ENCODE data around the gene TIMMDC1. TPM values are rescaled to one million over a fixed set of nuclear protein-coding genes. Genes with fewer than 3 reads are reported as not detected.

The TIMMDC1 gene
- total and polyA plus RNA-seq, 9 of the 15 experiments (the other 6 are each of a cell fraction or from before 2014, with no cell fraction given), result 62.1 to 226 (median 86.6) TPM

GRCh38 chr3:119514637-119515036 lies 16.3 kb downstream of the TIMMDC1 start:
- Histone ChIP-seq H4K20me1 (replicated peaks; ENCODE audit: control insufficient read depth, insufficient read depth, low read length) (no peaks in the 10 kb centered on the region), H3K79me2 (ENCODE audit: control insufficient read depth, insufficient read depth, low read length) (no peaks in the 10 kb centered on the region), H3K27ac (ENCODE audit: extremely low read depth, low read depth, low read length) (no peak overlapping the region), H3K9me1 (ENCODE audit: control insufficient read depth, insufficient read depth, low read length) (no peaks in the 10 kb centered on the region), H3K9me3 (replicated peaks; ENCODE audit: control insufficient read depth, insufficient read depth, low read depth, low read length) (no peaks in the 10 kb centered on the region), H3K4me1 (replicated peaks in 1 of 2; ENCODE audit: control insufficient read depth in 2 of 2, insufficient read depth in 2 of 2, low read length in 2 of 2) (no peaks in the 10 kb centered on the region), H3K27me3 (ENCODE audit: control insufficient read depth in 2 of 2, insufficient read depth in 2 of 2, low read length in 2 of 2) (no peaks in the 10 kb centered on the region), H3K9ac (ENCODE audit: insufficient read depth in 1 of 2, low read depth in 2 of 2, low read length in 2 of 2) (no peak overlapping the region), H3K4me3 (no peak overlapping the region), H3K36me3 (ENCODE audit: control insufficient read depth, insufficient read depth, low read length) (peaks cover 79% of the 10 kb centered on the region; the same call in 2 of the 3 replicates), H3K4me2 (ENCODE audit: insufficient read depth, low read length) (no peak overlapping the region), H2AFZ (ENCODE audit: low read depth, low read length) (no peak overlapping the region)
- intact Hi-C loops (cut with micrococcal nuclease) (no loop called here), in situ Hi-C loops (cut with MboI) (no loop called here)
- DNase-seq (ENCODE audit: extremely low read depth in 1 of 4, low spot score in 3 of 4), result no peak
- BruUV-seq (replicated peaks), result no TSS peak
- POLR2A ChIA-PET, result no interaction called here
- ATAC-seq, result no peak
- CTCF ChIA-PET (ENCODE audit: low intra/inter-chr PET ratio), result no interaction called here
- TF ChIP-seq STAT5A (IDR thresholded peaks at IDR 0.05; ENCODE audit: borderline replicate concordance, low read length) (no peak), ZNF184 (CRISPR knock-in tag; IDR thresholded peaks at IDR 0.05) (no peak), ZNF224 (CRISPR knock-in tag; IDR thresholded peaks at IDR 0.05) (no peak), NFE2 (IDR thresholded peaks at IDR 0.05; ENCODE audit: low read depth) (no peak), PCBP1 (IDR thresholded peaks at IDR 0.05; ENCODE audit: low read depth, low read length, poor library complexity, severe bottlenecking) (no peak), ZNF699 (CRISPR knock-in tag; IDR thresholded peaks at IDR 0.05; ENCODE audit: insufficient replicate concordance) (no peak), TAF1 (IDR thresholded peaks at IDR 0.05; ENCODE audit: control insufficient read depth, extremely low read depth, insufficient read depth, low read length, severe bottlenecking) (no peak), SIN3B (IDR thresholded peaks at IDR 0.05; ENCODE audit: low read depth) (no peak), DNMT1 (IDR thresholded peaks at IDR 0.05) (no peak), ZFPM2 (CRISPR knock-in tag; IDR thresholded peaks at IDR 0.05) (no peak), SNIP1 (IDR thresholded peaks at IDR 0.05; ENCODE audit: low read depth) (no peak), HDAC2 (IDR thresholded peaks at IDR 0.05) (no peak), RUNX1 (IDR thresholded peaks at IDR 0.05; ENCODE audit: low read depth) (no peak)
- TF ChIP-seq, protein P1, sequence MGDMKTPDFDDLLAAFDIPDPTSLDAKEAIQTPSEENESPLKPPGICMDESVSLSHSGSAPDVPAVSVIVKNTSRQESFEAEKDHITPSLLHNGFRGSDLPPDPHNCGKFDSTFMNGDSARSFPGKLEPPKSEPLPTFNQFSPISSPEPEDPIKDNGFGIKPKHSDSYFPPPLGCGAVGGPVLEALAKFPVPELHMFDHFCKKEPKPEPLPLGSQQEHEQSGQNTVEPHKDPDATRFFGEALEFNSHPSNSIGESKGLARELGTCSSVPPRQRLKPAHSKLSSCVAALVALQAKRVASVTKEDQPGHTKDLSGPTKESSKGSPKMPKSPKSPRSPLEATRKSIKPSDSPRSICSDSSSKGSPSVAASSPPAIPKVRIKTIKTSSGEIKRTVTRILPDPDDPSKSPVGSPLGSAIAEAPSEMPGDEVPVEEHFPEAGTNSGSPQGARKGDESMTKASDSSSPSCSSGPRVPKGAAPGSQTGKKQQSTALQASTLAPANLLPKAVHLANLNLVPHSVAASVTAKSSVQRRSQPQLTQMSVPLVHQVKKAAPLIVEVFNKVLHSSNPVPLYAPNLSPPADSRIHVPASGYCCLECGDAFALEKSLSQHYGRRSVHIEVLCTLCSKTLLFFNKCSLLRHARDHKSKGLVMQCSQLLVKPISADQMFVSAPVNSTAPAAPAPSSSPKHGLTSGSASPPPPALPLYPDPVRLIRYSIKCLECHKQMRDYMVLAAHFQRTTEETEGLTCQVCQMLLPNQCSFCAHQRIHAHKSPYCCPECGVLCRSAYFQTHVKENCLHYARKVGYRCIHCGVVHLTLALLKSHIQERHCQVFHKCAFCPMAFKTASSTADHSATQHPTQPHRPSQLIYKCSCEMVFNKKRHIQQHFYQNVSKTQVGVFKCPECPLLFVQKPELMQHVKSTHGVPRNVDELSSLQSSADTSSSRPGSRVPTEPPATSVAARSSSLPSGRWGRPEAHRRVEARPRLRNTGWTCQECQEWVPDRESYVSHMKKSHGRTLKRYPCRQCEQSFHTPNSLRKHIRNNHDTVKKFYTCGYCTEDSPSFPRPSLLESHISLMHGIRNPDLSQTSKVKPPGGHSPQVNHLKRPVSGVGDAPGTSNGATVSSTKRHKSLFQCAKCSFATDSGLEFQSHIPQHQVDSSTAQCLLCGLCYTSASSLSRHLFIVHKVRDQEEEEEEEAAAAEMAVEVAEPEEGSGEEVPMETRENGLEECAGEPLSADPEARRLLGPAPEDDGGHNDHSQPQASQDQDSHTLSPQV (IDR thresholded peaks at IDR 0.05), result no peak
- TF ChIP-seq, protein P2, sequence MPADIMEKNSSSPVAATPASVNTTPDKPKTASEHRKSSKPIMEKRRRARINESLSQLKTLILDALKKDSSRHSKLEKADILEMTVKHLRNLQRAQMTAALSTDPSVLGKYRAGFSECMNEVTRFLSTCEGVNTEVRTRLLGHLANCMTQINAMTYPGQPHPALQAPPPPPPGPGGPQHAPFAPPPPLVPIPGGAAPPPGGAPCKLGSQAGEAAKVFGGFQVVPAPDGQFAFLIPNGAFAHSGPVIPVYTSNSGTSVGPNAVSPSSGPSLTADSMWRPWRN (IDR thresholded peaks at IDR 0.05; ENCODE audit: low read depth), result no peak
- 95% methylated on average over 2 of the region's 2 CpGs for WGBS (ENCODE audit: insufficient coverage, low coverage, missing lambda C conversion rate)
- FAIRE-seq, result no peak
